Smooth muscle cell (in vitro differentiated cells): Measurements from ENCODE around the gene ITGB6. TPM values are rescaled to one million over a fixed set of nuclear protein-coding genes. Genes with fewer than 3 reads are reported as not detected.

ENCODE experiments used
- DNase-seq: peaks from one replicate; lab custom pipeline; 2025; ENCODE audit not compliant: unreplicated experiment; lab: John Stamatoyannopoulos, UW
- H2AFZ ChIP-seq: fragments of 200-600 bp; sonication (generic); 2 replicates; pipeline ENCODE4 v1.6.0; 2016; ENCODE audit warnings: antibody characterized with exemption, low read depth, mild to moderate bottlenecking
- H3F3A ChIP-seq: fragments of 200-600 bp; sonication (generic); 2 replicates; pipeline ENCODE4 v1.6.0; 2017; ENCODE audit warnings: antibody characterized with exemption, low read depth
- H3K27ac ChIP-seq: fragments of 200-600 bp; sonication (generic); 2 replicates; pipeline ENCODE4 v1.5.1; 2016; ENCODE audit warnings: low read depth, mild to moderate bottlenecking
- H3K27me3 ChIP-seq: fragments of 200-600 bp; sonication (generic); 2 replicates; pipeline ENCODE4 v1.6.1; 2016; ENCODE audit warnings: low read depth, mild to moderate bottlenecking
- H3K36me3 ChIP-seq: fragments of 200-600 bp; sonication (generic); 2 replicates; pipeline ENCODE4 v1.5.1; 2016; ENCODE audit warnings: low read depth
- H3K4me1 ChIP-seq: fragments of 200-600 bp; sonication (generic); 2 replicates; pipeline ENCODE4 v1.5.1; 2016; ENCODE audit warnings: low read depth
- H3K4me2 ChIP-seq: fragments of 200-600 bp; sonication (generic); 2 replicates; pipeline ENCODE4 v1.6.0; 2016; ENCODE audit warnings: mild to moderate bottlenecking
- H3K4me3 ChIP-seq: fragments of 200-600 bp; sonication (generic); 2 replicates; pipeline ENCODE4 v1.5.1; 2016; ENCODE audit warnings: mild to moderate bottlenecking
- H3K79me2 ChIP-seq: fragments of 200-600 bp; sonication (generic); 2 replicates; pipeline ENCODE4 v1.6.0; 2016; ENCODE audit warnings: low read depth, mild to moderate bottlenecking
- H3K9ac ChIP-seq: fragments of 200-600 bp; sonication (generic); 2 replicates; pipeline ENCODE4 v1.6.0; 2016; ENCODE audit warnings: low read depth
- H3K9me3 ChIP-seq: fragments of 200-600 bp; sonication (generic); replicated peaks from 2 replicates; pipeline ENCODE4 v1.5.1; 2016; ENCODE audit warnings: low read depth
- H4K20me1 ChIP-seq: fragments of 200-600 bp; sonication (generic); 2 replicates; pipeline ENCODE4 v1.6.0; 2016; ENCODE audit warnings: low read depth
- WGBS: methylation state at CpG from one replicate; pipeline ENCODE4 v1.1.7; 2016; ENCODE audit warnings: low lambda C conversion rate; 5-methylcytosine and 5-hydroxymethylcytosine counted together
- polyA plus RNA-seq: library from polyadenylated mRNA; unstranded; fragments of >200 nt; fragmentation: Nextera tagmentation; extraction: Ambion mirVana; gene quantifications from 2 replicates; pipeline ENCODE4 v1.2.1, GENCODE V29; 2016
- total RNA-seq: library from RNA; depleted of rRNA; stranded (reverse); fragments of >200 nt; gene quantifications from 2 replicates; pipeline ENCODE4 v1.2.3, GENCODE V29; 2014
- TF ChIP-seq, protein P1 (sequence below): fragments of 200-600 bp; sonication (generic); IDR thresholded peaks from 2 replicates; pipeline ENCODE4 v1.5.1; 2017; ENCODE audit warnings: borderline replicate concordance, mild to moderate bottlenecking, antibody characterized with exemption; ENCODE audit not compliant: insufficient read depth, poor library complexity, severe bottlenecking

The ITGB6 gene
- total and polyA plus RNA-seq, 2 experiments from 2014 or later = 15.2 to 181 TPM

- no peaks in the 10 kb centered on the region for H3K36me3 ChIP-seq
- H3F3A ChIP-seq = peaks cover 31% of the 10 kb centered on the region
- no peaks in the 10 kb centered on the region for H3K79me2 ChIP-seq
- H3K27me3 ChIP-seq = no peaks in the 10 kb centered on the region
- no peak overlapping the region for H3K4me3 ChIP-seq
- H3K9ac ChIP-seq = peak overlapping the region; percentile 58
- peaks cover 28% of the 10 kb centered on the region for H3K4me1 ChIP-seq
- H2AFZ ChIP-seq = no peak overlapping the region
- TF ChIP-seq, protein P1, sequence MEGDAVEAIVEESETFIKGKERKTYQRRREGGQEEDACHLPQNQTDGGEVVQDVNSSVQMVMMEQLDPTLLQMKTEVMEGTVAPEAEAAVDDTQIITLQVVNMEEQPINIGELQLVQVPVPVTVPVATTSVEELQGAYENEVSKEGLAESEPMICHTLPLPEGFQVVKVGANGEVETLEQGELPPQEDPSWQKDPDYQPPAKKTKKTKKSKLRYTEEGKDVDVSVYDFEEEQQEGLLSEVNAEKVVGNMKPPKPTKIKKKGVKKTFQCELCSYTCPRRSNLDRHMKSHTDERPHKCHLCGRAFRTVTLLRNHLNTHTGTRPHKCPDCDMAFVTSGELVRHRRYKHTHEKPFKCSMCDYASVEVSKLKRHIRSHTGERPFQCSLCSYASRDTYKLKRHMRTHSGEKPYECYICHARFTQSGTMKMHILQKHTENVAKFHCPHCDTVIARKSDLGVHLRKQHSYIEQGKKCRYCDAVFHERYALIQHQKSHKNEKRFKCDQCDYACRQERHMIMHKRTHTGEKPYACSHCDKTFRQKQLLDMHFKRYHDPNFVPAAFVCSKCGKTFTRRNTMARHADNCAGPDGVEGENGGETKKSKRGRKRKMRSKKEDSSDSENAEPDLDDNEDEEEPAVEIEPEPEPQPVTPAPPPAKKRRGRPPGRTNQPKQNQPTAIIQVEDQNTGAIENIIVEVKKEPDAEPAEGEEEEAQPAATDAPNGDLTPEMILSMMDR = no peak
- H3K4me2 ChIP-seq = peak overlapping the region; percentile 30
- no peaks in the 10 kb centered on the region for H3K9me3 ChIP-seq
- H3K27ac ChIP-seq = peak overlapping the region; percentile 99
- 17% methylated on average over 7 of the region's 7 CpGs for WGBS
- no peaks in the 10 kb centered on the region for H4K20me1 ChIP-seq
- DNase-seq = no peak
These were observed 5.4 kb upstream of the ITGB6 start for GRCh38 chr2:160205505-160205904.

DNA sequence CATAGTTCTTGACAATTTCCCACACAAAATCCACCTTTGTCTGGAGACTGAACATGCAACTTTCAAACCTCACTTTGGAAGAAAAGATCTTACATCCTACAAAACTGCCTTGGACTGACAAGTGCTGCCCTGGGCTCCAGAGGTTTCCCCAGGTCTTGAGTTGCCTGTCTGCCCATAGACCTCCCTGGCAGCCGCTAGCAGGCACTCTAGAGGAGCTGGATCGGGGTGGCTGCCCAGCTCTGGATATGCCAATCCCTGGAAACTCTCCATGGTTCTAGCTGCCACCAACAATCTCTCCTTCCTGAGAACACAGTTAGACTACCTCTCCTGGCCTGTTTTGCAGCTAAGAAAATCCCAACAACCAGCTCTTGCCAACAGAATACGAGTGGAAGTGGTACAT is 3.4 kb upstream of the ITGB6 start:
- no peak overlapping the region for H3K4me3 ChIP-seq
- H3K4me1 ChIP-seq = peaks cover 9% of the 10 kb centered on the region
- no peaks in the 10 kb centered on the region for H3K36me3 ChIP-seq
- no peak overlapping the region for H3K9ac ChIP-seq
- H3K79me2 ChIP-seq = no peaks in the 10 kb centered on the region
- H2AFZ ChIP-seq = no peak overlapping the region
- 72% methylated on average over 3 of the region's 3 CpGs for WGBS
- H3F3A ChIP-seq = peaks cover 16% of the 10 kb centered on the region
- no peaks in the 10 kb centered on the region for H3K9me3 ChIP-seq
- TF ChIP-seq, protein P1 = no peak
- H3K27ac ChIP-seq = peak overlapping the region; percentile 99
- no peaks in the 10 kb centered on the region for H3K27me3 ChIP-seq
- no peak for DNase-seq
- H3K4me2 ChIP-seq = no peak overlapping the region
- H4K20me1 ChIP-seq = no peaks in the 10 kb centered on the region

DNA sequence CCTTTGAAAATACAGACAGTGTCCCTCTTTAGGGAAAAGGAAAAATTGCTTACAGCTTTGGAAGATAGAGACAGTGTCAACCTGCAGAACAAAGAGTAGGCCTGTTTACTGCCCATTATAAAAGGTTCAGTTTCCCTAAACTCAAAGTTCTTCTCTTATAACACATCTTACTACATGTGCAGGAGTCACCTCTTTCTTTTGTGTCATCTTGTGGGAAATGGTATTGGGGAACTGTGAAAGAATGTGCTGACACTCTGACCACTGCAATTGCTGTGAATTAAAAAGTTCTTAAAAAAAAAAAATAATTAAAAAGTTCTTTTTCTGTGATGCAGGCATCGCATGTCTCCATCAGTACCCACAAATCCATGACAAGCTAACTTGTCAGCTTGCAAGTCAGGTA is 2.9 kb upstream of the ITGB6 start:
- Histone ChIP-seq H3K4me3 (no peak overlapping the region), H3K27ac (peak overlapping the region; percentile 34), H3K36me3 (no peaks in the 10 kb centered on the region), H3K9me3 (no peaks in the 10 kb centered on the region), H3K9ac (no peak overlapping the region), H3K4me1 (peaks cover 5% of the 10 kb centered on the region), H3K4me2 (no peak overlapping the region), H3K27me3 (no peaks in the 10 kb centered on the region), H2AFZ (no peak overlapping the region), H3K79me2 (no peaks in the 10 kb centered on the region), H4K20me1 (no peaks in the 10 kb centered on the region), H3F3A (peaks cover 14% of the 10 kb centered on the region)
- TF ChIP-seq, protein P1 = no peak
- 83% methylated on average over 1 of the region's 1 CpG for WGBS
- no peak for DNase-seq

DNA sequence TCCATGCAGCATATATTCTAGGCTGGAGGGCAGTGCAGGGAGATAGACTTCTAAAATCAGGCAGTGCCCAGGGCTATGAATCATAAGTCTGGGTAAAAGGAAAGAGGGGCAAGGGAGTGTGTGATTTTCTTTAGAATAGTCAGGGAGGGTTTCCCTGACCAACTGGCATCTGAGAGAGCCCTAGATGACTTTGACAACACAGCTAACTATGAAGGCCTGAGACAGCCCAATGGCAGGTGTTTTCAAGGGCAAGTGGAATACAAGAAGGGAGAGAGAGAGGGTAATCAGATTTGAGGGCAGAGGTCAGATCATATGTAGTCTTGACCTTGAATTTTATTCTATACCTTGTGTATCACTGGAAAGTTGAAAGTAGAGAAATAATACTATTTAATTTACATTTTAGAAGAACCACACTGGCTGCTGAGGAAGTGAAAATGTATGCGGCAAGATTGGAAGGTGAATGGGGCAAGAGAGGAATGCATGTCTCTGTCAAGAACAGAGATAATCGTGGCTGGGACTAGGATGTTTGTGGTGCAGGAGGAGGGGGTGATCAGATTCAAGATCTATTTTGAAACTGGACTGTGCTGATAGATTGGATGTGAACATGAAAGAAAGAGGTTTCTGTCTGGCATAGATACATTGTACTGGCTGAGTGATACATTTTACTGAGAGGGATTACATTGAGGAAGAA is 1.9 kb upstream of the ITGB6 start:
- Histone ChIP-seq H2AFZ (no peak overlapping the region), H3K27me3 (no peaks in the 10 kb centered on the region), H3K4me2 (peak overlapping the region; percentile 29), H3K9me3 (no peaks in the 10 kb centered on the region), H3K79me2 (no peaks in the 10 kb centered on the region), H3K9ac (no peak overlapping the region), H3K4me3 (no peak overlapping the region), H3K27ac (peak overlapping the region; percentile 34), H4K20me1 (no peaks in the 10 kb centered on the region), H3F3A (peaks cover 10% of the 10 kb centered on the region), H3K4me1 (no peaks in the 10 kb centered on the region), H3K36me3 (no peaks in the 10 kb centered on the region)
- DNase-seq = no peak
- TF ChIP-seq, protein P1 = no peak
- 50% methylated on average over 2 of the region's 2 CpGs for WGBS
